Stimulated activated CD4-positive, alpha-beta T cell treated with anti-CD3 and anti-CD28 coated beads, Interleukin-1b, Interleukin-23, amount 100 ng/mL, for 24 hours (primary cell): Measurements from ENCODE around the gene MEX3C.

Source experiments
- DNase-seq, 4 experiments: peaks; one replicate each; pipeline ENCODE4 v3.0.0-alpha.2; 2020; ENCODE audit warnings: low read depth in 4 of 4, low spot score in 1 of 4

MEX3C gene

DNA sequence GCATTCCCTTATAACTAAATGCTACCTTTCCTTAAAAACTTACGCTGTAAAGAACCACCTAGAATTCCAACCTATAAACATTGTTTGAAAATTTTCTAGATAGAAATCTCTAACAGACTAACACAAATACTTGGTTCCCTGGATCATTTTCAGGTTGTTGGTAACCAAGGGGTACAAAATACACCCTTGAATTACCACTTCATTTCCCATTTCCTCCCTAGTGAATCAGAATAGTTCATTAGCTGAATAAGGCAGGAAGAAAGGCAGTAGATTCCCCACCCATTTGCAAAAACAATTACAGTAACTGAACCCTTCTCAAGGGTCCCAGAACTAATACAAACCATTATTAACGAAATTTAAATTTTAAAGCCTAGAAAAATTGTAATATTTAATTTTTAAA, 5.5 kb downstream of the MEX3C start:
- DNase-seq, result no peak

- no peak for DNase-seq
Measured at GRCh38 chr18:51191128-51191717, 6.3 kb downstream of the MEX3C start.

DNA sequence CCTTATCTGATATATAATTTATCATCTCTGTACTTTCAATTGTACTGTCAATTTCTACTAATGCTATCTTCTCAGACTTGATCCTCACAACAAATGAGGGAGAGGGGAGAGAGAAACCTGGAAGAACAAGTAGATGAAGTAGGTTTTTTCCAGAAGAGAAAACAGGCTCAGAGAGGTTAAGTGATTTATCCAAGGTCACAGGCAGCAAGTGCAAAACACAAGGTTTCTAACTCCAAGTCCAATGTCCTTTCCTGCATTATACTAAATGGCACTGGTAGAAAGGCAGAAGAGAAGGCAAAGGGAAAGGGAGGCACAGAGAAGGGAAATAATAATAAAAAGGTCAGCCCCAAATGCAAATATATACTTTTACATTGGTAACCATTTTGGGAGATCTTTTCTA, 7.5 kb downstream of the MEX3C start:
- no peak for DNase-seq

DNA sequence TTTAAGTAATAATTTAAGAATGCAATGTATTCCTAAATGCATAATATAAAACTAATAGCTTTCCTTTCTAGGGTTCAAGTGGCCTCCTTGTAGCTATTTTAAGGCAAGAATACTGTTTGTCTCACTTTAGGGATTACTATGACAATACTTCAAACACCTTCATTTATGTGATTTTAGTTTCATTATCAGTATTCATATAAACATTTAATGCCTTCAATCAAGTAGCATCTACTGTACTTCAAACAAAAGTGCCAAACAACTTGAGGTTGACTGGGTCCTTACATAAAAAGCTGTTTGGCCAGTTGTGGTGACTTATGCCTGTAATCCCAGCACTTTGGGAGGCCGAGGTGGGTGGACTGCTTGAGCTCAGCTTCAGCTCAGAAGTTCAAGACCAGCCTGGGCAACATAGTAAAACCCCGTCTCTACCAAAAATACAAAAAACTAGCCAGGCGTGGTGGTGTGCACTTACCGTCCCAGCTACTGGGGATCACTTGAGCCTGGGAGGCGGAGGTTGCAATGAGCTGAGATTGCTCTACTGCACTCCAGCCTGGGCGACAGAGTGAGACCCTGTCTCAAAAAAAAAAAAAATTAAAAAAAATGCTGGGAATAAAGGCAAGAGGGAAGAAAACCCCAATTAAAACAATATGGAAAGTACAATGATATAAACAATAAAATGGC, 9.3 kb downstream of the MEX3C start:
- no peak for DNase-seq

- DNase-seq, result no peak
Measured at GRCh38 chr18:51185075-51185474, 12.4 kb downstream of the MEX3C start.

GRCh38 chr18:51184091-51184457, 13.4 kb downstream of the MEX3C start:
- DNase-seq, result no peak

DNA sequence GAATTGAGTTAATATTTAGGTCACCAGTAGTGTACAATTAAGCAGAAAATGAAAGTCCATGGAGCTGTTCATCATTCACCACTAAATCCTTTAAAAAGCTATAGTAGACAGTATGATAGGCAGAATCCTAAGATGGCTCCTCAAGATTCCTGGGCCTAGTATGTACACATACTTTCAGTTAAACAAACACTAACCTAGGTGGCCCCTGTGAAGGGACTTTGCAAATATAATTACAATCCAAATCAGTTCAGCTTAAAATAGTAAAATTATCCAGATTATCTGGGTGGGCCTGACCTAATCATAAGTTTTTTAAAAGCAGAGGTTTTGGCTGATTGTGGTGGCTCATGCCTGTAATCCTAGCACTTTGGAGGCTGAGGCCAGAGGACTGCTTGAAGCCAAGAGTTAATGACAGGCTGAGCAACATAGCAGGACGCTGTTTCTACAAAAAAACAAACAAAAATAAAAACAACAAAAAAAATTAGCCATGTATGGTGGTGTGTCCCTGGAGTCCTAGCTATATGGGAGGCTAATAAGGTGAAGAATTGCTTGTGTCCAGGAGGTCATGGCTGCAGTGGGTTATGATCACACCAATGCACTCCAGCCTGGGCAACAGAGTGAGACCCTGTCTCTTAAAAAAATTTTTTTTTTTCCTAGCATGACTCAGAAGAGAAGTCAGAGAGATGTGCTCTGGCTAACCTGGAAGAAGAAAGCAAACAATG, 13.9 kb downstream of the MEX3C start:
- no peak for DNase-seq

DNA sequence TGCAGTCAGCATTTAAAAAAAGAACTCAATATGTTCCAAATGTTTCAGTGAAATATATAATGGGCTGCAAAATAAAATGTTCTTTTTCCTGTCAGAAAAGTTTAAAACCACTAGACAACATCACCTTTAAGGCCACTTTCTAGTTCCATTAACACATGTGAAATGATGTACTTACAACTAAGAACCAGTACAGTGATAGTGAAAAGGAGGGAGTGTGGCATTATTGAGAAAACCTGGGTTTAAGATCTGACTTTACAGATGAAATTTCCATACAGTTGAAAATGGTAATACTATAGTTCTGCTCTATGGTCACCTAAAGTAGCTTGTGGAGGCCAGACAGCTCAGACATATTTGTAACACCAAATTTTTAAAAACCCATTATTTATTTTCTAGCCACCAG, 14.7 kb downstream of the MEX3C start:
- no peak for DNase-seq

- DNase-seq, result no peak
Measured at GRCh38 chr18:51171625-51172259, 25.7 kb downstream of the MEX3C start.

GRCh38 chr18:51171223-51171622, 26.3 kb downstream of the MEX3C start:
- no peak for DNase-seq

- DNase-seq, result no peak
Measured at GRCh38 chr18:51170664-51171063, 26.8 kb downstream of the MEX3C start.

GRCh38 chr18:51169731-51170130, 27.8 kb downstream of the MEX3C start:
- DNase-seq, result no peak

- DNase-seq, result no peak
Measured at GRCh38 chr18:51168960-51169662, 28.4 kb downstream of the MEX3C start.

DNA sequence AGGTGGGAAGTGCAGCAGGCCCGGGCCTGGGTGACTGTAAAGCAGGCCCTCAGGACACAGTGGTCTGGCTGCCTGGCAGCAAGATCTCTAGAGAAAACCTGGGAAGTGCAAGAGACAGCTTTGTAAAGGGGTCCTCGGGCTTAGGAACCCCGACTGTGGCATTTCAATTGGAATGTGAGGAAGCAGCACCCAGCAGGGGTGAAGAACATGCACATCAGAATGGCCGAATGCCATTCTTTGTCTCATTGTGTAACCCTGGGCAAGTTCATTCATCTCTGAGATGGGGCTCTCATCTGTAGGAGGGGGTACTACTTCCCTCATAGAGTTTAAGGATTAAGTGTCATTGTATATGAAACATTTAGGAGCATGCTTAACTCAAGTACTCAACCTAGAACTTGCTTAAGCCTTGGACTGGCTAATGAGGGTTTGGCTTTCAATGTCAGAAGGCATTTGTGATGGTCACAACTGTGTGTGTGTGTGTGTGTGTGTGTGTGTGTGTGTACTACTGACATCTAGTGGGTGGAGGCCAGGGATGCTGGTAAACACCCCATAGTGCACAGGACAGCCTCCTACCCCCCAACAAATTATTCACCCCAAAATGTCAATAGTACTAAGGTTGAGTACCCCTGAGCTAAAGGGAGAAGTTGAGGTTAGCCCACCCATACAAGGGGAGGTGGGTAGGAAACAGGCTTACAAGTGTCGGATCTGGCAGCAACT, 29.3 kb downstream of the MEX3C start:
- DNase-seq, result no peak

DNA sequence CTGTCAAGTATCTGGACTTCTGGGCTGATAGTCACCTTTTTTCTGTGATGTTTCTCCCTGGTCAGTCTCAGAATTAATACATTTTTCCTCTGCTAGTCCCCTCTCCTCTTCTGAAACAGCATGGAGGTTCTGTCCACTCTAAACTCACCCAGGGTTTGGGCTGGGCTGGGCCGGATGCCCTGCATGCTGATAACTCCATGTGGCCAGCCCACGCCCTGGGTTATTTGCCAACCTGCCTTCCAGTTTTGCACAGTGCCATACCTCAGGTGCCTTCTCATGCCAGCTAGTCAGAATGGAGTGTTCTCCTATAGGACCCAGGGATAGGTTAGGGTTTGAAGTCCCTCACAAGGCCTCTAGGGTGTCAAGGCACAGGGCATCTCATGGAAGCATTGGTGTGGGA, 32.2 kb downstream of the MEX3C start:
- no peak for DNase-seq

- no peak for DNase-seq
Measured at GRCh38 chr18:51164761-51165281, 32.7 kb downstream of the MEX3C start.

DNA sequence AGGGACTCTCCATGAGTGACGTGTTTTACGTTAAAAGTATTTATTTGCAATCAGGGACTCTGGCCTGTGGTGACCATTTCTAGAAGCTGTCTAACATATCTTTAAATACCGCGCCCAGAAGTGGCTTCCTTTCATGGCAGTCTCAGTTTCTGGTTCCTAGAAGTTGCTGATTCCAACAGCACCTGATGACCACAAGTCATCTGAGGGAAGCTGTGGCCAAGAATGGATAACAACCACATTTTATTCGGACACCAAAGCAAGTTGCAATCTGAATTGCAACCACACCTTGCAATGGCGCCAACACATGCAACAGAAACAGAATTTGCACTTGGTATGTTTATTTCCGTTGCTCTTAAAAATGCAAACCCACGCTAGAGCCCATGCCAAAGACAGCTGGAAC, 33.1 kb downstream of the MEX3C start:
- no peak for DNase-seq

DNA sequence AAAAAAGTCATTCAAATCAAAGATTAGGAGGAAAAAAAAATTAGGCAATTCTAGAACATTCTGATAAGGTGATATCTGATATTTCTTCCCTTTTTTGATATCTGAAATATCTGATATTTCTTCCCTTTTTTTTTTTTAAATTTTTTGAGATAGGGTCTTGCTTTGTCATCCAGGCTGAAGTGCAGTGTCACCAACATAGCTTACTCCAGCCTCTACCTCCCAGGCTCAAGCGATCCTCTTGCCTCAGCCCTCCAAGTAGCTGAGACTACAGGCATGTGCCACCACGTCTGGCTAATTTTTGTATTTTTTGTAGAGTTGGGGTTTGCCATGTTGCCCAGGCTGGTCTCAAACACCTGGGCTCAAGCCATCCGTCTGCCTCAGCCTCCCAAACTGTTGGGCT, 33.9 kb downstream of the MEX3C start:
- no peak for DNase-seq

DNA sequence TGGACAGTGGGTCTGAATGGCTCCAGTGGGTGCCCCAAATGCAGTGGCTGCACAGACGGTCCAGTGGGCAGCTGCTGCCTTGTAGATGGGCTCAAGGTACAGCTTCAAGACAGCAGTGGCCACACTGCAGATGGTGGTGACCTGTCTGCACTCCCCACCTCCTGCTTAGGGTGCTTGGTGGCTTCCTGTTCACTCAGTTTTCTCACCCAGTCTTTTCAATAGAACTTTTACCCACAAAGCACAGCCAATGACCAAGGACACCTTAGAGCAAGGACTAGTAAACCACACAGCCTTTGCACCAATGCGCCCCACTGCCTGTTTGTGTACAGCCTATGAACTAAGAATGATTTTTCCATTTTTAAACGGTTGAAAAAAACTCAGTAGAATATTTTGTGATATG, 34.9 kb downstream of the MEX3C start:
- no peak for DNase-seq

GRCh38 chr18:51160646-51161045, 36.8 kb downstream of the MEX3C start:
- no peak for DNase-seq

GRCh38 chr18:51157215-51157614, 40.3 kb downstream of the MEX3C start:
- DNase-seq, result no peak
